Right hindlimb (tissue), 1 donor: ENCODE results near the gene RNF183.
"Not testable (repeated sequence)": the region's sequence is repeated elsewhere in the genome, so short reads cannot be mapped to it uniquely, and the experiment has no call there.

Experiments
- DNase-seq: peaks from one replicate; pipeline ENCODE4 v3.0.0-alpha.2; 2018

The RNF183 gene

DNA sequence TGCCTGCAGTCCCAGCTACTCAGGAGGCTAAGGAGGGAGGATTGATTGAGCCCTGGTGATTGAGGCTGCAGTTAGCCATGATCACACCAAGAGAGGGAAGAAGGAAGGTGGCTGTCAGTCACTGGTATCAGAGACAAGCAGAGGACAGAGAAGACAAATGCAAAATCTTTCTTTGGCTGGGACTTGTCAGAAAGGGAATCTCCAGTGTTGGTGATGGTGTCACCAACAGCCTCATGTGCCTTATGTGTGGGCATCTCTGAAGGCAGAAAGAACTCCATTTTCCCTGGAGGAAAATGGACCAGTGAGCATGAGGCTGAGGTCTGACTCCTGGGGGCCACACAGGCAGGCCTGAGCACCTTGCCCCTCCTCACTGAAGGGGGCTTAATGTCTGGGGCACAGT lies 12.1 kb upstream of the RNF183 start:
- DNase-seq, result no peak

- DNase-seq, result peak; percentile 28
Observed at GRCh38 chr9:113313261-113313660, 10.1 kb upstream of the RNF183 start.

GRCh38 chr9:113311961-113312360 lies 8.8 kb upstream of the RNF183 start:
- DNase-seq, result no peak

DNA sequence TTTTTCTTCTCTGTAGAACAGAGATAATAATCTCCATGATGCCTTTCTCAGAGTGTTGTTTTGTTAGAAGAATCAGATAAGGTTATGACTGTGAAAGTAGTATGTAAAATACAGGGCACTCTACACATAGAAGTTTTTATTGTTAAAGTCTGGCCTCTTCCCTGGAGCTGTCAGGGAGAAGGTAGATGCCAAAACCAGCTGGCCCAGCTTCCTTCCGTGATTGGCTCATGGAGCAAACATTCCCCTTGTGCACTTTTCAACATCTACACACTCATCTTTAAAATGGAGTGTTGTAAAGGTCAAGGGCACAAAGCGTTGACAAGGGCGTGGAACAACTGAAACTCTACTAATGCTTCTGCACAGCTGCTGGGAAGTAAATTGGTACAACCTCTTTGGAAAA lies 7.4 kb upstream of the RNF183 start:
- DNase-seq, result no peak

GRCh38 chr9:113309204-113309813 lies 6.1 kb upstream of the RNF183 start:
- no peak for DNase-seq

GRCh38 chr9:113307396-113307975 lies 4.3 kb upstream of the RNF183 start:
- no peak for DNase-seq

GRCh38 chr9:113306566-113306965 lies 3.4 kb upstream of the RNF183 start:
- no peak for DNase-seq

GRCh38 chr9:113301548-113301947 lies 1.6 kb downstream of the RNF183 start:
- no peak for DNase-seq

DNA sequence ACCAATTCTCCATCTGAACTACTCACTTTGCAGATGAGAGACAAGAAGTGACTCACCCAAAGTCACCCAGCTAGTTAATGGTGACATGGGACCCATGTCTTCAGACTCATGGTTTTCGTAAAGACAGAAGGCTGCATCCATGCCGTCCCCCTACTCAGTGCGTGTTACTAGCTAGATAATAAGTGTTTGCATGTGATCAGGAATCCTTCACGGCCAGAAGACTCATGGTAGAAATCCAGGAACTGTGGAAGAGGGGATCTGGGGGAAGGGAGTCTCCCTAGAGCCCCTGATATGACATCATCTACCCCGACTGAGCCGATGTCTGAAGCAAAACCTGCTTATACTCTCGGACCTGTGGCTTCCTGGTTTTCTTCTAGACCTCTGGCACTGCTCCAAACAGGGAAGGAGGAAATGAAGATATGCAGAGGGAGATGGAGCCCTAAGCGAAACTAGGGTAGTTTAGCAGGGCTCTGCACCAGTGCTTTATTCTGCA lies 3.3 kb downstream of the RNF183 start:
- DNase-seq, result no peak

DNA sequence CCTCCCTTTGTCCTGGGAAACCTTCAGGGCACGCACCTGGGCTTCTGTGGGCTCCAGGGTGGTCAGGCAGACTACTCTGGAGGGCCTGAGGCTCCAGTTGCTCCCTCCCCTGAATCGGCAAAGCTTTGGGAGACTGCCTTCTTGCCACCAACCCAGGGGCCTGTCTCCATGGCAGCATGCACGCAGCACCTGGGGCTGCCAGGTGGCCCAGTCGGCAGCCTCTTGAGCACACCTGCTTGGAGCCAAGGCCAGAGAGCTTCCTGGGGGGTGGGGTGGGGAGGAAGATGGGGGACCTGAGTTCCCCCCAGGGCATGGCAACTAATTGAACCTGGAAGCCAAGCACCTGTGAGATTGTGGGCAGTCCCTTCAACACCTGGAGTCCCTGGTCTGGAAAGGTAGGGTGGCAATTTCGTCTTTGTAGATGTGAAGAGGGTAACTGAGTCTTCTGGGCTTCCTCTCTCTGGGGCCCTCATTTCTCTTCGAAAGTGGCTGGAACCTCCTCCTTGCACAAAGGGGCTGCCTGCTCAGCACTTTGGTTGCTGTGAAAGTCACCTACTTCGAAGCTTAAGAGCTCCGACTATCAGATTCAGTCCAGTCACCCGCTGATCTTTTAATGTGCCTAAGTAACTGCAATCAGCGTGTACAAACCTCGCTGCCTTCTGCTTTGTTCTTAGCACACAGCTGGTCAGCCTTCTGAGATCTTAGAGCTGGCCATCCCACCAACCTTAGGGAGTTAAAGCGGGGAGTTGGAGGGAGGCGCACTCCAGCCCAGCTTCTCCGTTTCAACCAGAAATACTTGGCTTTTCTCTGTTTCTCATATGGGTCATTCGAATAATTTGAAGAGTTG lies 4.0 kb downstream of the RNF183 start:
- DNase-seq, result no peak

DNA sequence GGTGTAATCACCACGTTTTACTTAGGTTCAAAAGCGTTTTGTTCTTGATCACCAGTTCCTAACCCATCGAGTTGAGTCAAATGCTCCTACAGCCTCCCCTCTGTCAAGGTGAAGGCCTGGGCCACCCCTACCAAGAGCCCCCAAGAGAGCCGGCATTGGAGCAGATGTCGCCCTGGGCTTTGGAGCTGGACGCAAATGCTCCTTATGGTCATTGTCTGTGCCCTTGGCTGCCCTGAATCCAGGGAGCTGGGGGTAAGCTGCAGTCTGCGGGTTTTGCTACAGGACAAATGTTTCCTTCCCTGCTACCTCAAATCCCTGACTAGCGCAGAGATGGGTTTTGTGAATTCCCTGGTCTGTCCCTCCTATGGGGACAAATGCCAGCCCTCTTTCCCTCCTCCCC lies 4.9 kb downstream of the RNF183 start:
- DNase-seq, result no peak

DNA sequence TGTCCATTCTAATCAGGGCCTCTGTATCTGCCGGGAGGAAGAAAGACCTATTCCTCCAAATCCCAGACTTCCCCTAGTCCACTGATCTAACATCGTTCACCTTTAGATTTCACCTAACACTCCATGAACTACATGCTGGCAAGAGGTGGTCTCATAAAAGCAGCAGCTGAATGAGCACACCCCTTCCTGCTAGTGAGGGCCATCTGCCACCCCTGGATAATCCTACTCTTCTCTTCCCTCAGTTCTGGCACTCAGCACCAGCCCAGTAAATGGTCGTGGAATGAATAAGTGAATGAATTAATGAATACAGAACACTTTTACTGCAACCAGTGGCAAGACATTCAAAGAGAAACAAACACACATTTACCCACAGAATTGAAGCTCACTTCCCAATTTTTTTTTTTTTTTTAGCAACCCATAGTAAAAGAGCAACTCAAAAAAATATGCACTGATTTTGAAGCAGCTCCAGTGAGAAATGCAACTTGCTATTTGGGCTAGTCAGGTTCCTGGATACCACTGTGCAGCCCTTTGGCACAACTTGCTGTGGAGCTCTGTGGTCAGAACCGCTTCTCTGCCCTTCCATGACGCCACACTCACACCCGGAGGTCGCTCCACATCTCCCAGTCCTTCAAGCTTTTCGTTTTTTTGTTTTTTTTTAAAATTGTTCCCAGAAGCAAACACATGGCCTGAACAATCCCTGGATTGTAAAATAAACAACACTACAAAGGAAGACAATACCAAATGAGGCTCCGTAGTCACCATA lies 6.2 kb downstream of the RNF183 start:
- DNase-seq, result no peak

GRCh38 chr9:113296247-113296646 lies 6.9 kb downstream of the RNF183 start:
- DNase-seq, result not testable (repeated sequence)

DNA sequence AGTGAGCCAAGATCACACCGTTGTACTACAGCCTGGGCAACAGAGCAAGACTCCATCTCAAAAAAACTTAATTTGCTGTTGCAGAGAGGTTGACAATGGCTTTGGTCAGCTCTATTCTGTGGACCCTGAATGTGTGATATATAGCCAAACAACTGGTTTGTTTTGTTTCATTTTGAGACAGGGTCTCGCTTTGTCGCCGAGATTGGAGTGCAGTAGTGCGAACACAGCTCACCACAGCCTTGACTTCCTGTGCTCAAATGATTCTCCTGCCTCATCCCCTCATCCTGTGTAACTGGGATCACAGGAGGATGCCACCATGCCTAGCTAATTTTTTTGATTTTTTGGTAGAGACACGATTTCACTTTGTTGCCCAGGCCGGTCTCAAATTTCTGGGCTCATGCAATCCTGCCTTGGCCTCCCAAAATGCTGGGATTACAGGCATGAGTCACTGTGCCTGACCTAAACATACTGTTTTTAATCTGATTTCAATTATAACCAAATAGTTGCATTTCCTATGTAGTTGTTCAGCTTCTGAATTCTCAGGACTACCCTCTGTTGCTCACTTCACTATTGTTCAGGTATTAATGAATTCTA lies 9.8 kb downstream of the RNF183 start:
- no peak for DNase-seq

DNA sequence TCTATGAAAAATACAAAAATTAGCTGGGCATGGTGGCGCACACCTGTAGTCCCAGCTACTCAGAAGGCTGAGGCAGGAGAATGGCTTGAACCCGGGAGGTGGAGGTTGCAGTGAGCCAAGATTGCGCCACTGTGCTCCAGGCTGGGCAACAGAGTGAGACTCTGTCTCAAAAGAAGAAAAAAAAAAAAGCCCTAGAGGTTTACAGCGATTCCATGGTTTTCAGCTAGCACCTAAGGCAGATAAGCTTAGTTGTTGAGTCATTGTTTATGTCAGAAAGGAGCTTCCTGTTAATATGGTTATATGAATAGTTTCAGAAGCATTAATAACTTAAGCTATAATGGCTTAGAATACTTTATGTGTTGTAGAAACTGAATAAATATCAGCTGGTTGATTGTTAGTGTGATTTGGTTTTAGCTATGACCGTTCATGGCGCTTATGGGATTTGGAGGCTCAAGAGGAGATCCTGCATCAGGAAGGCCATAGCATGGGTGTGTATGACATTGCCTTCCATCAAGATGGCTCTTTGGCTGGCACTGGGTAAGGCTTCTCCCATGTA lies 13.0 kb downstream of the RNF183 start:
- DNase-seq, result no peak

- DNase-seq, result no peak
Observed at GRCh38 chr9:113289091-113289490, 14.1 kb downstream of the RNF183 start.

DNA sequence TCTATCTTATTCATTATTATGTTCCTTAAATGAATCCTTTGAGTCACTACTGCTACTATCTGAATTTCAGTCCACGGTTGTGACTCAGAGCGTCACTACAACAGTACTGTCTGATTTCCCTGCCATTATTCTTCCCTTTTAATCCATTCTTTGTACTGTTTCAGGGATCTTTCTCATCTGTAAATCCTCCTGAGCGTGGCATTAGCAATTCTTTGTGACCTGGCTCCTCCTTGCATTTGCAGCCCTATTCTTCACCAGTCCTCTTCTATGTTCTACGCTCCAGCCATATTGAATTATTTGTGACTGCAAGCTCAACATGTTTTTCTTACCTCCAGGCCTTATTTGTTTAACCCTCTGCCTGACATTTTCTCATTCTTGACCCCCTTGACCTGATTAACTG lies 21.8 kb downstream of the RNF183 start:
- DNase-seq, result no peak

- DNase-seq, result no peak
Observed at GRCh38 chr9:113278840-113279239, 24.3 kb downstream of the RNF183 start.

DNA sequence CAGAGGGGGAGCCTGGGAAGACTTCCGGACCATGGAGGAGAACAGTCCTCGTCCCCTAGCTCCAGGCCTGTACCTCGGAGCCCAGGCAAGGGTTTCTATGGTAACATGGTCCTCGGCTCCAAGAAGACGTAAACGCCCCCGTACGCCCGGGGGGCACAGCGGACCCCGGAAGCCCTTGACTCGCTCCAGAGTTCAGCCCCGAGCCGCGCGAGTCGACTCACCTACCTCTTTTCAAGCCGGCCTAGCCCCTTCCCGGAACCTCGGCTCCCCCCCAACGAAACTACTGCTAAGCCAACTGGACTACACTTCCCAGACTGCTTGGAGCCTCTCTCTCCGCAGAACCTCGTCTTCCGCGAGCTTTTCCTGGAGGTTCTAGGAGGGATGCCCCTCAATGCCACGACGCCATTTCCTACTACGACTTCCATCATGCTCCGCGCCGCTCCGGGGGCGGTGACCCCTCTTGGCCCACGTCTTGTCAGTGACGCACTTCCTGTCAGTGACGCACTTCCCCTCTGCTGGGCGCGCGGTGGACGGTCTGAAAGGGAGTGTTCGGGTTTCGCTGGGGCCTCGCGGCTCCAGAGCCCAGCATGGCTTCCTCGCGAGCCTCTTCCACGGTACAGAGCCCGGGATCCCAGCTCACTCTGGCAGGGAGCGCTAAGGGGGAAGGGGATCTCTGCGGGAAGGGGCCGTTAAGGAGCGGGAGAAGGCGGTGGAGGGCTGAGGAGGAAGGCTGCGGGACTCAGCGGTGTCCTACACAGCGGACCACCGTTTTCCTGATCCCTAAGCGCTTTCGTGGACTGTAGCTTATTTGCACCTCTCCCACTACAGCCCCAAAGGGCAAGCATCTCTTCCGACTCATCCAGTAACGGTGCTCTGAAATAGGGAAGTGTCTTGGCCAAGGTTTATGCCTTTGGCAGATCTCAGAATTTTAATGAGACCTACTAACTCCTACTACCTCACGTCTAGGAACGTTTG lies 27.7 kb downstream of the RNF183 start, which contains the start of the genes CDC26 and PRPF4:
CDC26 (minus strand) TSS at position 416 of the 975 bp plus-strand sequence. CDS start 3,065 bp downstream, outside the sequence.
PRPF4 (plus strand) TSS at position 502 of the 975 bp plus-strand sequence; CDS start at position 588, 86 bp downstream.
- DNase-seq, result peak; percentile 99

DNA sequence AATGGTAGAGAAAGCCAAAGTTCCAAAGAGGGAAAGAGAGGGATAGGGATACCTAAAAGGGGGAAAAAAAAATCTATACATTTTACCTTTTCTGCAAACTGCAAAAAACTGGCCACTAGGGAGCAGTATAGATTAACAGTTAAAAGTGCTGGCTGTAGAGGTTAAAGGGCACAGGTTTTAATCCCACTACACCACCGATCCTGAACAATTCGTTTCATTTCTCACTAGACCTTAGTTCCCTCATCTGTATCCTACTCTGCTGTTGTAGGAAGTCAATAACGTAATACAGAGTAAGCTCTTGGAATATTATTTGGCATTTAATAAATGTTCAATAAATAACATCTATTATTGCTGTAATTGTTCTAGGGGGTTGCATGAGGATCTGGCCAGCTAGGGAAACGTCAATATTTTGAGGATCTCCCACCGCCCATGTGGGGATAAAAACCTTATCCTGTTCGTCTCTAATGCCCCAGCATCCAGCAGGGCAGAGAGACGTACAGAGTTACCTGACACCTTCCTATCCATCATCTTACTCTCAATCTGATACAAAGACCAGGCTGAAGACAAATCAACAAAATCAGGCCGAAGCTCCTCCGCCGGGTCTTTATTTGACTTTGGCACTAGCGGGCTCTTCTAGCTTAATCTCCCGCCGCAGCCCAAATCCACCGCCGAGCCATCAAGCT lies 28.6 kb downstream of the RNF183 start:
- no peak for DNase-seq
